A549 (cell line): ENCODE data around the gene LRIG1. TPM values are rescaled to one million over a fixed set of nuclear protein-coding genes. Genes with fewer than 3 reads are reported as not detected.

ENCODE experiments used
- ATAC-seq, 2 experiments: fragments of 200-7000 bp in 1 of 2; fragments of >200 bp in 1 of 2; cut with Nextera tagmentation in 1 of 2; cut with Tn5 transposase in 1 of 2; 3 replicates each; pipeline versions ENCODE4 v1.8.0 to v1.9.1; 2018 to 2020; ENCODE audit warnings: mild to moderate bottlenecking in 1 of 2, moderate library complexity in 1 of 2
- CTCF ChIA-PET: fragments of 300-600 bp; sonication (Branson Sonifier 250); formaldehyde crosslinking; extraction: SDS; loops from one replicate; lab custom pipeline; 2021; ENCODE audit warnings: antibody characterized with exemption, inconsistent platforms; lab: Yijun Ruan, JAX
- POLR2A ChIA-PET: fragments of 350-600 bp; formaldehyde crosslinking; extraction: SDS; loops from one replicate; lab custom pipeline; 2021; ENCODE audit warnings: antibody characterized with exemption, inconsistent platforms; lab: Yijun Ruan, JAX
- DNase-seq, 2 experiments: peaks; one replicate each; pipeline versions ENCODE4 v3.0.0 to v3.0.0-alpha.2; 2011 to 2016; ENCODE audit warnings: low read depth in 1 of 2, low spot score in 1 of 2
- FAIRE-seq: peaks from 2 replicates; lab custom pipeline; 2011; peaks lifted over from hg19 to GRCh38; lab: Jason Lieb, UNC
- H3K27ac ChIP-seq, 2 experiments: fragments of >200 bp; sonication (Bioruptor Twin); formaldehyde crosslinking; 3 replicates each; pipeline ENCODE4 v1.5.1; 2016 to 2017
- H3K4me1 ChIP-seq: fragments of >200 bp; sonication (Bioruptor Twin); formaldehyde crosslinking; 3 replicates; pipeline ENCODE4 v1.6.1; 2016
- H3K4me2 ChIP-seq: fragments of >200 bp; sonication (Bioruptor Twin); formaldehyde crosslinking; 3 replicates; pipeline ENCODE4 v1.6.1; 2016
- H3K4me3 ChIP-seq: fragments of >200 bp; sonication (Bioruptor Twin); formaldehyde crosslinking; 3 replicates; pipeline ENCODE4 v1.5.1; 2016
- H3K9me3 ChIP-seq: fragments of >200 bp; sonication (Bioruptor Twin); formaldehyde crosslinking; 3 replicates; pipeline ENCODE4 v1.6.1; 2016
- CBX8 ChIP-seq: fragments of 200-600 bp; sonication (generic); IDR thresholded peaks from 2 replicates; pipeline ENCODE4 v1.6.1; 2016
- EHMT2 ChIP-seq: fragments of 200-600 bp; sonication (generic); IDR thresholded peaks from 2 replicates; pipeline ENCODE4 v1.6.1; 2016; ENCODE audit warnings: antibody characterized with exemption, low read depth, mild to moderate bottlenecking, moderate library complexity
- ESRRA ChIP-seq: fragments of 150-350 bp; IDR thresholded peaks from 2 replicates; pipeline ENCODE4 v1.6.1; 2014; ENCODE audit warnings: mild to moderate bottlenecking, low read length, borderline replicate concordance
- GATA3 ChIP-seq: IDR thresholded peaks from 2 replicates; pipeline ENCODE4 v1.6.1; 2012; ENCODE audit warnings: borderline replicate concordance
- HDAC2 ChIP-seq: fragments of 200-600 bp; sonication (generic); IDR thresholded peaks from 2 replicates; pipeline ENCODE4 v1.6.1; 2016
- HOXB5 ChIP-seq: fragments of 250-450 bp; sonication (Bioruptor Pico); IDR thresholded peaks from 2 replicates; pipeline ENCODE4 v1.5.0; 2020; ENCODE audit warnings: mild to moderate bottlenecking, moderate library complexity
- JUN ChIP-seq, 2 experiments: fragments of >200 bp; sonication (Bioruptor Twin); formaldehyde crosslinking; IDR thresholded peaks; 2 replicates in 1 of 2; 3 replicates in 1 of 2; pipeline ENCODE4 v1.6.1; 2016 to 2017
- NR3C1 ChIP-seq: fragments of >200 bp; sonication (Bioruptor Twin); formaldehyde crosslinking; IDR thresholded peaks from 3 replicates; pipeline ENCODE4 v1.6.1; 2017
- POLR2A ChIP-seq: IDR thresholded peaks from 2 replicates; pipeline ENCODE4 v1.6.1; 2012; ENCODE audit warnings: mild to moderate bottlenecking, low read length
- POLR2AphosphoS2 ChIP-seq: conservative IDR thresholded peaks from 2 replicates; pipeline ENCODE4 v1.6.1; 2012; ENCODE audit warnings: low read length, improper control_type of control experiment, inconsistent platforms
- RCOR1 ChIP-seq: fragments of 150-350 bp; IDR thresholded peaks from 2 replicates; pipeline ENCODE4 v1.6.1; 2014; ENCODE audit warnings: antibody characterized with exemption, low read length, low read depth
- SREBF2 ChIP-seq: fragments of 450-650 bp; IDR thresholded peaks from 2 replicates; pipeline ENCODE4 v1.6.1; 2014; ENCODE audit warnings: mild to moderate bottlenecking, moderate library complexity
- TP53 ChIP-seq: fragments of 250-450 bp; sonication (Bioruptor Pico); IDR thresholded peaks from 2 replicates; pipeline ENCODE4 v1.5.0; 2021; ENCODE audit warnings: mild to moderate bottlenecking, moderate library complexity
- ZSCAN20 ChIP-seq: fragments of 250-450 bp; sonication (Bioruptor Pico); IDR thresholded peaks from 2 replicates; pipeline ENCODE4 v1.8.0; 2022; ENCODE audit warnings: mild to moderate bottlenecking, moderate library complexity
- WGBS: methylation state at CpG from one replicate; pipeline ENCODE4 v1.1.6; 2017; ENCODE audit errors: missing lambda C conversion rate; 5-methylcytosine and 5-hydroxymethylcytosine counted together
- polyA plus RNA-seq, 4 experiments: library from polyadenylated mRNA; depleted of rRNA in 3 of 4; stranded (reverse); fragments of >200 nt; fragmentation: RNase III in 1 of 4; extraction: RNeasy Plus Mini Kit Qiagen cat#74134 plus additional on column Dnase treatment in 1 of 4; gene quantifications; 2 replicates in 3 of 4; 3 replicates in 1 of 4; pipeline ENCODE4 v1.2.3, GENCODE V29; 2011 to 2017
- TF ChIP-seq, protein P1 (sequence below): fragments of 200-600 bp; sonication (generic); IDR thresholded peaks from 2 replicates; pipeline ENCODE4 v1.6.1; 2016; ENCODE audit warnings: antibody characterized with exemption, mild to moderate bottlenecking, moderate library complexity
- TF ChIP-seq, protein P2 (sequence below): fragments of 250-450 bp; sonication (Bioruptor Pico); IDR thresholded peaks from 2 replicates; pipeline ENCODE4 v1.5.0; 2021; ENCODE audit warnings: mild to moderate bottlenecking, moderate library complexity, borderline replicate concordance
- TF ChIP-seq, protein P3 (sequence below): fragments of >200 bp; sonication (Bioruptor Twin); formaldehyde crosslinking; IDR thresholded peaks from 3 replicates; pipeline ENCODE4 v1.5.1; 2016
- TF ChIP-seq, protein P4 (sequence below): IDR thresholded peaks from 2 replicates; pipeline ENCODE4 v1.6.1; 2012
- TF ChIP-seq, protein P5 (sequence below): fragments of >200 bp; sonication (Bioruptor Twin); formaldehyde crosslinking; IDR thresholded peaks from 2 replicates; pipeline ENCODE4 v1.6.1; 2016
- TF ChIP-seq, protein P6 (sequence below): fragments of 150-350 bp; IDR thresholded peaks from 2 replicates; pipeline ENCODE4 v1.6.1; 2014; ENCODE audit warnings: low read depth, mild to moderate bottlenecking, low read length

The LRIG1 gene
- polyA plus RNA-seq, 2 of the 4 experiments (the other 2 are of a cell fraction): 1.8 to 6.2 TPM

DNA sequence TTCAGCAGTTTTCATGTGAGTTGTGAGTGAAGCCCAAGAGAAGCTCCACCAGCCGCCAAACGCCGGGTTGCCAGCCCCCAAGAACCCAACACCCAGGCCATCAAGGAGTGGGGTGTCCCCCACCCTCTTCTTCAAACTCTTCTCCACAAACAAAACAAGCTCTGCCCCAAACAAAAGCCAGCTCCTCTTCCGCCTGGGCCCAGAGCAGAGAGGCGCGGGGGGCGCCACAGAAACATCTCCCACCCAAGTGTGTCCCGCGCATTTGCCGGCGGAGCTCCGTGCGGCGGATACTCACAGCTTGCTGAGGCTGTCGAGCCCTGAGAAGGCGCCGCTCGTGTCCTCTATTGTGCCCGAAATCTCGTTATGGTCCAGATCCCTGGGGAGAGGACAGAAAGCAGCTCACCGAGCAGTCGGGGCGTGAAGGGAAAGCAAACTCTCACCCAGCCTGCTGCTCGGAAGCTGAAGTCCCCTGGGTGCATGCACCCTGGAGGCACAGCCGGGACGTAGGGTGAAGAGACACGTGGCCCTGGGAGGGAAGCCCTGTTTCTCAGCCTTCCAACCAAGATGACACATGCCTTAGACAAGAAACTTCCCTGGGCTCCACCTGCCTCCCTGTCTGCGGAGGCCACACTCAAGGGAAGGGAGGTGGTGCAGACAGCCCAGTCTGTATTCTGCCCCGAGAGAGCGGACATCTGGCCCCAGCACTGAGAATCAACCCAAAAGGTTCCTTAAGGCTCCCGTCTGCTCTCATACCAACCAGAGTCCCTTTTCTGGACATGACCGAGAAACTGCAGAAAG, 95.7 kb downstream of the LRIG1 start:
- CTCF ChIA-PET: interaction anchor here (1.5 to 10.7 kb wide), 3 partner anchors 8 to 413 kb away, joined by 5 to 157 read pairs (median 7); no protein-coding TSS in a partner anchor
- Histone ChIP-seq H3K27ac (no peak overlapping the region), H3K4me1 (no peaks in the 10 kb centered on the region), H3K4me2 (no peak overlapping the region), H3K9me3 (no peaks in the 10 kb centered on the region), H3K4me3 (no peak overlapping the region)
- DNase-seq (no peak), ATAC-seq (no peak), FAIRE-seq (no peak)
- POLR2A ChIA-PET: no interaction called here
- TF ChIP-seq RCOR1 (no peak), GATA3 (no peak), HOXB5 (CRISPR knock-in tag) (no peak), ESRRA (no peak)
- TF ChIP-seq, protein P1, sequence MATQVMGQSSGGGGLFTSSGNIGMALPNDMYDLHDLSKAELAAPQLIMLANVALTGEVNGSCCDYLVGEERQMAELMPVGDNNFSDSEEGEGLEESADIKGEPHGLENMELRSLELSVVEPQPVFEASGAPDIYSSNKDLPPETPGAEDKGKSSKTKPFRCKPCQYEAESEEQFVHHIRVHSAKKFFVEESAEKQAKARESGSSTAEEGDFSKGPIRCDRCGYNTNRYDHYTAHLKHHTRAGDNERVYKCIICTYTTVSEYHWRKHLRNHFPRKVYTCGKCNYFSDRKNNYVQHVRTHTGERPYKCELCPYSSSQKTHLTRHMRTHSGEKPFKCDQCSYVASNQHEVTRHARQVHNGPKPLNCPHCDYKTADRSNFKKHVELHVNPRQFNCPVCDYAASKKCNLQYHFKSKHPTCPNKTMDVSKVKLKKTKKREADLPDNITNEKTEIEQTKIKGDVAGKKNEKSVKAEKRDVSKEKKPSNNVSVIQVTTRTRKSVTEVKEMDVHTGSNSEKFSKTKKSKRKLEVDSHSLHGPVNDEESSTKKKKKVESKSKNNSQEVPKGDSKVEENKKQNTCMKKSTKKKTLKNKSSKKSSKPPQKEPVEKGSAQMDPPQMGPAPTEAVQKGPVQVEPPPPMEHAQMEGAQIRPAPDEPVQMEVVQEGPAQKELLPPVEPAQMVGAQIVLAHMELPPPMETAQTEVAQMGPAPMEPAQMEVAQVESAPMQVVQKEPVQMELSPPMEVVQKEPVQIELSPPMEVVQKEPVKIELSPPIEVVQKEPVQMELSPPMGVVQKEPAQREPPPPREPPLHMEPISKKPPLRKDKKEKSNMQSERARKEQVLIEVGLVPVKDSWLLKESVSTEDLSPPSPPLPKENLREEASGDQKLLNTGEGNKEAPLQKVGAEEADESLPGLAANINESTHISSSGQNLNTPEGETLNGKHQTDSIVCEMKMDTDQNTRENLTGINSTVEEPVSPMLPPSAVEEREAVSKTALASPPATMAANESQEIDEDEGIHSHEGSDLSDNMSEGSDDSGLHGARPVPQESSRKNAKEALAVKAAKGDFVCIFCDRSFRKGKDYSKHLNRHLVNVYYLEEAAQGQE: no peak
- 100% methylated on average over 6 of the region's 32 CpGs for WGBS

DNA sequence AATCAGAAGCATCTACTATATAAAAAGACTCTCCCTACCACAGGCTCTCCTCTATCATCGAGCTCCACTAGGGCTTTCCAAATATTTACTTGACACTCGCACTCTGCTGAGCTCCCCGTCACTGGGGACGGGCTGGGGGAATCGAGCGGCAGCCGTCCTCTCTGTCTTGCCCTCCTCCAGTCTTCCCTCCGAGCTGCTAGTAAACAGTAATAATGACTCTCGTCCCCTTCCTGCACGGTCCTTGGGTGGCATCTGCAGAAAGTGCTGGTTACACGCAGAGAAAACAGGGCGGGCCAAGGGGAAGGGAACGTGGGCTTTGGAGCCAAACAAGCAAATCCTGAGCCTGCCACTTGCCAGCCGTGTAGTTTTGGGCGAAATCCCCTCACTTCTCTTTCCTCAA, 96.6 kb downstream of the LRIG1 start:
- FAIRE-seq: no peak
- ChIA-PET CTCF (interaction anchor here (1.8 to 10.7 kb wide), 2 partner anchors 10 to 414 kb away, joined by 5 to 157 read pairs; no protein-coding TSS in a partner anchor), POLR2A (no interaction called here)
- Histone ChIP-seq H3K4me1 (no peaks in the 10 kb centered on the region), H3K9me3 (no peaks in the 10 kb centered on the region), H3K4me3 (no peak overlapping the region), H3K4me2 (no peak overlapping the region), H3K27ac (no peak overlapping the region)
- ATAC-seq: no peak
- TF ChIP-seq SREBF2 (no peak), RCOR1 (no peak), POLR2A (no peak), EHMT2 (no peak), TP53 (CRISPR knock-in tag) (no peak), ZSCAN20 (CRISPR knock-in tag) (no peak), NR3C1 (no peak), HDAC2 (no peak), CBX8 (no peak), JUN (IDR thresholded peaks at IDR 0.05) (no peak), POLR2AphosphoS2 (no peak)
- TF ChIP-seq, protein P2, sequence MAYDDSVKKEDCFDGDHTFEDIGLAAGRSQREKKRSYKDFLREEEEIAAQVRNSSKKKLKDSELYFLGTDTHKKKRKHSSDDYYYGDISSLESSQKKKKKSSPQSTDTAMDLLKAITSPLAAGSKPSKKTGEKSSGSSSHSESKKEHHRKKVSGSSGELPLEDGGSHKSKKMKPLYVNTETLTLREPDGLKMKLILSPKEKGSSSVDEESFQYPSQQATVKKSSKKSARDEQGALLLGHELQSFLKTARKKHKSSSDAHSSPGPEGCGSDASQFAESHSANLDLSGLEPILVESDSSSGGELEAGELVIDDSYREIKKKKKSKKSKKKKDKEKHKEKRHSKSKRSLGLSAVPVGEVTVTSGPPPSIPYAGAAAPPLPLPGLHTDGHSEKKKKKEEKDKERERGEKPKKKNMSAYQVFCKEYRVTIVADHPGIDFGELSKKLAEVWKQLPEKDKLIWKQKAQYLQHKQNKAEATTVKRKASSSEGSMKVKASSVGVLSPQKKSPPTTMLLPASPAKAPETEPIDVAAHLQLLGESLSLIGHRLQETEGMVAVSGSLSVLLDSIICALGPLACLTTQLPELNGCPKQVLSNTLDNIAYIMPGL (CRISPR knock-in tag): no peak
- TF ChIP-seq, protein P3, sequence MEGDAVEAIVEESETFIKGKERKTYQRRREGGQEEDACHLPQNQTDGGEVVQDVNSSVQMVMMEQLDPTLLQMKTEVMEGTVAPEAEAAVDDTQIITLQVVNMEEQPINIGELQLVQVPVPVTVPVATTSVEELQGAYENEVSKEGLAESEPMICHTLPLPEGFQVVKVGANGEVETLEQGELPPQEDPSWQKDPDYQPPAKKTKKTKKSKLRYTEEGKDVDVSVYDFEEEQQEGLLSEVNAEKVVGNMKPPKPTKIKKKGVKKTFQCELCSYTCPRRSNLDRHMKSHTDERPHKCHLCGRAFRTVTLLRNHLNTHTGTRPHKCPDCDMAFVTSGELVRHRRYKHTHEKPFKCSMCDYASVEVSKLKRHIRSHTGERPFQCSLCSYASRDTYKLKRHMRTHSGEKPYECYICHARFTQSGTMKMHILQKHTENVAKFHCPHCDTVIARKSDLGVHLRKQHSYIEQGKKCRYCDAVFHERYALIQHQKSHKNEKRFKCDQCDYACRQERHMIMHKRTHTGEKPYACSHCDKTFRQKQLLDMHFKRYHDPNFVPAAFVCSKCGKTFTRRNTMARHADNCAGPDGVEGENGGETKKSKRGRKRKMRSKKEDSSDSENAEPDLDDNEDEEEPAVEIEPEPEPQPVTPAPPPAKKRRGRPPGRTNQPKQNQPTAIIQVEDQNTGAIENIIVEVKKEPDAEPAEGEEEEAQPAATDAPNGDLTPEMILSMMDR: no peak
- TF ChIP-seq, protein P4, sequence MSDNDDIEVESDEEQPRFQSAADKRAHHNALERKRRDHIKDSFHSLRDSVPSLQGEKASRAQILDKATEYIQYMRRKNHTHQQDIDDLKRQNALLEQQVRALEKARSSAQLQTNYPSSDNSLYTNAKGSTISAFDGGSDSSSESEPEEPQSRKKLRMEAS: no peak
- TF ChIP-seq, protein P5, sequence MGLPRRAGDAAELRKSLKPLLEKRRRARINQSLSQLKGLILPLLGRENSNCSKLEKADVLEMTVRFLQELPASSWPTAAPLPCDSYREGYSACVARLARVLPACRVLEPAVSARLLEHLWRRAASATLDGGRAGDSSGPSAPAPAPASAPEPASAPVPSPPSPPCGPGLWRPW: no peak
- TF ChIP-seq, protein P6, sequence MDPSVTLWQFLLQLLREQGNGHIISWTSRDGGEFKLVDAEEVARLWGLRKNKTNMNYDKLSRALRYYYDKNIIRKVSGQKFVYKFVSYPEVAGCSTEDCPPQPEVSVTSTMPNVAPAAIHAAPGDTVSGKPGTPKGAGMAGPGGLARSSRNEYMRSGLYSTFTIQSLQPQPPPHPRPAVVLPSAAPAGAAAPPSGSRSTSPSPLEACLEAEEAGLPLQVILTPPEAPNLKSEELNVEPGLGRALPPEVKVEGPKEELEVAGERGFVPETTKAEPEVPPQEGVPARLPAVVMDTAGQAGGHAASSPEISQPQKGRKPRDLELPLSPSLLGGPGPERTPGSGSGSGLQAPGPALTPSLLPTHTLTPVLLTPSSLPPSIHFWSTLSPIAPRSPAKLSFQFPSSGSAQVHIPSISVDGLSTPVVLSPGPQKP: no peak
- 77% methylated on average over 15 of the region's 15 CpGs for WGBS
- no peak for DNase-seq
